HUES48 (cell line): ENCODE results near the gene LRRC8A.
"Not testable (repeated sequence)": the region's sequence is repeated elsewhere in the genome, so short reads cannot be mapped to it uniquely, and the experiment has no call there.

Experiments used
- H3K27ac ChIP-seq: one replicate; pipeline ENCODE4 v1.7.0; 2013; ENCODE audit warnings: low read depth, low read length, inconsistent platforms
- H3K27me3 ChIP-seq: 2 replicates; pipeline ENCODE4 v1.6.1; 2013; ENCODE audit warnings: mild to moderate bottlenecking, low read length; ENCODE audit not compliant: control insufficient read depth, insufficient read depth
- H3K36me3 ChIP-seq: 2 replicates; pipeline ENCODE4 v1.6.1; 2013; ENCODE audit warnings: low read length; ENCODE audit not compliant: control insufficient read depth, insufficient read depth
- H3K4me1 ChIP-seq: 2 replicates; pipeline ENCODE4 v1.6.1; 2013; ENCODE audit warnings: mild to moderate bottlenecking, low read length; ENCODE audit not compliant: control insufficient read depth, insufficient read depth
- H3K4me3 ChIP-seq: 2 replicates; pipeline ENCODE4 v1.5.1; 2013; ENCODE audit warnings: mild to moderate bottlenecking, low read depth, low read length
- H3K9ac ChIP-seq: 2 replicates; pipeline ENCODE4 v1.6.1; 2013; ENCODE audit warnings: mild to moderate bottlenecking, low read depth, low read length, moderate library complexity
- H3K9me3 ChIP-seq: 2 replicates; pipeline ENCODE4 v1.6.1; 2013; ENCODE audit warnings: low read length; ENCODE audit not compliant: control insufficient read depth, insufficient read depth

LRRC8A gene

DNA sequence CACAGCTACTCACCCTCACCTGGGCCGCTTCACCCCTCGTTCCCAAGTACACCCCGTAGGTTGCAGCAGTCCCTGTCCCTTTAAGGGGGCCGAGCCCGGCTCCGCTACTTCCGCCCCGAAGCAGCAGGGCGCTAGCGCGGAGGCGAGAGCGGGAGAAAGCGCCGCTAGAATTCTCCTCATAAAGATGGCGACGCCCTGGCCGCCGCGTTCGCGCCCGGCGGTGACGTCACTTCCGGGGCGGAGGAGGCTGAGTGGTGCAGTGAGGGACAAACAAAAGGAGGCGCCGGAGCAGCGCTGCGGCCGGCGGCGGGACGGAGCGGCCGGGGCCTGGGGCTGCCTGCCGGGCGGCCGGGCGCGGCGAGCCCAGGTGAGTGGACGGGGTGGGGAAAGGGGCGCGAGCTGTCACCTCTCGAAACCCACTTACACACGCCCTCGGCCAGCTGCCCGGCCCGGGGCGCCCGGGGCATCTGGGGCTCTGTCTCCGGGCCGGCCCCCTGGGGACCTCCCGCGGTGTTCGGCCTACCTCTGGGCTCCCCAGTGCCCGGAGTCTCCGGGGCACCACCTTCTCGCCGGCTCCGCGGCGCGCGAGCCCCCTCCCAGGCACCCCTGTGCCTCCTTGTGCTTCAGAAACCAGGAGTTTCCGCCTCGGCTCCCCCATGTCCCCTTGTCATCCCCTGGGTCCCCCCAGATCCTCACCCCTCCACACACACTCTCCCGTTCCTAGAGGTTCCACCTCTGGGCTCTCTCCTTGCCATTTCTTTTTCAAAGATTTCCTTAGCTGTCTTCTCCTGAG is at the start of gene LRRC8A, which contains the start of gene KYAT1:
LRRC8A (plus strand) TSS at position 250 of the 793 bp plus-strand sequence. CDS start 25,032 bp downstream, outside the sequence.
KYAT1 (minus strand) TSS at position 67 of the 793 bp plus-strand sequence. CDS start 36,545 bp downstream, outside the sequence.
- Histone ChIP-seq H3K9ac (peak within 1 kb of the TSS; percentile 86), H3K9me3 (no peaks in the 10 kb centered on the region), H3K4me1 (peaks cover 10% of the 10 kb centered on the region), H3K4me3 (peak within 1 kb of the TSS; percentile 92), H3K36me3 (peaks cover 30% of the 10 kb centered on the region), H3K27me3 (no peaks in the 10 kb centered on the region), H3K27ac (peak within 1 kb of the TSS; percentile 89)

DNA sequence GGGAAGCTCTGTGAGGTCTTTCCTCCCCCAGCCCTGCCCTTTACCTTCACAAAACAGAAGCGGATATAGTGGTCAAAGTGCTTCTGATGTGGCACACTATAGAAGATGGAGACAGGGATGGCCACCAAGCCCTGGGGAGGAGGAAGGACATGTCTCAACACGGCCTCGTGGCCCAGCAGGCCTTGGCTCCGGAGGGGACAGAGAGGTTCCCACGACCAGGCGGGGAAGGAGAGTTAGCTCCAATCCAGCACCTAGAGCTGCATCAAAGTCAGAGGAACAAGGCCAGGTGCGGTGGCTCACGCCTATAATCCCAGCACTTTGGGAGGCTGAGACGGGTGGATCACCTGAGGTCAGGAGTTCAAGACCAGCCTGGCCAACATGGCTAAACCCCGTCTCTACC is 48.2 kb upstream of the LRRC8A start:
- no peak overlapping the region for H3K9ac ChIP-seq
- H3K27me3 ChIP-seq: no peaks in the 10 kb centered on the region
- no peaks in the 10 kb centered on the region for H3K9me3 ChIP-seq
- no peak overlapping the region for H3K27ac ChIP-seq
- H3K36me3 ChIP-seq: peaks cover 36% of the 10 kb centered on the region
- peaks cover 3% of the 10 kb centered on the region; the same call in 1 of the 2 replicates for H3K4me1 ChIP-seq
- no peak overlapping the region for H3K4me3 ChIP-seq

DNA sequence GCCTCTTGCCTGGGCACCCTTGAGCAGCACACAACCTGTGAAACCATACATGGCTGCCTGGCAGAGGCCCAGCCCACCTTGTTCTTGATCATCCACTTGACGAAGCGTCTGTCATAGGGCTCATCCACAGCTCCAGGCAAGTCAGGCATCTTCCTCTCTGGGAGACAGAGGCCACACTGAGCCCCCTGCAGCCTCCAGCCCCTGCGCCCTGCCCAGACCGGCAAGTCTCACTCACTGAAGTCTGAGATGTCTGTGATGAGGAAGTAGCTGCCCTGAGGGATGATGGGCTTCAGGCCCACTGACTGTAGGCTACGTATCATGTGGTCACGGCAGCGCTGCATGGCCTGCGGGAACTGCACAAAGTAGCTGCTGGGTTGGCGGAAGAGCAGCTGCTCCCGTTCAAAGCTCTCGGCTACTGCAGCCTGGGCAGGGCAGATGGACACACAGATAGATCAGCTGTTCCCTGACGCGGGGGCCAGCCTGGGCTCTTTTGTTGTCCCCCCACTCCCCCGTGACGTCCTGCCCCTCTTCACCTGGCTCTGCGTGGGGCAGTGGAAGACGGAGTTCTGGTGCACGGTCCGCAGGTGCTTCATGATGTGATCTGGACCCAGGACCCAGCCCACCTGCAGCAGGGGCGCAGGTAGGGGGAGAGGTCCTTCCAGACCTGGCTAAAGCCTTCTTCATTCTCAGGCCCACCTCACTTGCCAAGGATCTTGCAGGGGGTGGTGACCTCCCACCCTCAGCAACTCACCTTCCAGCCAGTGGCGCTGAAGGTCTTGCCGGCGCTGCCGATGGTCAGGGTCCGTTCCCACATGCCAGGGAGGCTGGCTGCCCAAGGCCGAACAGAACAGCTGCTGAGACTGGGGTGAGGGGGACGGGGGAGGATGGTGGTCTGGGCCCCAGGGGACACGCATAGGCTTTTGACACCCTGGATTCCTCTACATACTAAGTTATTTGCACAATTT is 46.4 kb upstream of the LRRC8A start:
- H3K9ac ChIP-seq: no peak overlapping the region
- no peaks in the 10 kb centered on the region for H3K9me3 ChIP-seq
- peaks cover 36% of the 10 kb centered on the region for H3K36me3 ChIP-seq
- no peaks in the 10 kb centered on the region for H3K27me3 ChIP-seq
- no peaks in the 10 kb centered on the region for H3K4me1 ChIP-seq
- H3K27ac ChIP-seq: no peak overlapping the region
- H3K4me3 ChIP-seq: no peak overlapping the region

DNA sequence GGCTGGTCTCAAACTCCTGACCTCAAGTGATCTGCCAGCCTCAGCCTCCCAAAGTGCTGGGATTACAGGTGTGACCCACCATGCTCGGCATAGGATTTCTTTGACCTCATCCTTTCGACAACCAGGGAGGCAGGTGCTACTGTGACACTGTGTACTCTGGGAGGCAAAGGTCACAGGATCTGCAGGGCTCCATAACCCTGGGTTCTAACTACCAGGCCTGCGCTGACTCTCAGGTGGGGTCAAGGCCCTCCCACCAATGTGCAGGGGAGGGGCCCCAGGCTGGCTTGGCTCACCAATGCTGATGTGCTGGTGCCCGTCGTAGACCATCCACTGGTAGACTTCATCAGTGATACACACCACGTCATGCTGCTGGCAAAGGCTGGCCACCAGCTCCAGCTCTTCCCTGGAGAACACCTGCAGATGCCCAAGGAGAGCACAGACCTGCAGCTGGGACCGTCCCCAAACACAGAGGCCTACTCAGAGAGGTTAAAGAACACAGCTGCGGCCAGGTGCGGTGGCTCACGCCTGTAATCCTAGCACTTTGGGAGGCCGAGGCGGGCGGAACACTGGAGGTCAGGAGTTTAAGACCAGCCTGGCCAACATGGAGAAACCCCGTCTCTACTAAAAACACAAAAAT is 45.3 kb upstream of the LRRC8A start:
- Histone ChIP-seq H3K27me3 (no peaks in the 10 kb centered on the region), H3K9ac (no peak overlapping the region), H3K36me3 (peaks cover 36% of the 10 kb centered on the region), H3K4me1 (no peaks in the 10 kb centered on the region), H3K4me3 (no peak overlapping the region), H3K9me3 (no peaks in the 10 kb centered on the region), H3K27ac (no peak overlapping the region)

DNA sequence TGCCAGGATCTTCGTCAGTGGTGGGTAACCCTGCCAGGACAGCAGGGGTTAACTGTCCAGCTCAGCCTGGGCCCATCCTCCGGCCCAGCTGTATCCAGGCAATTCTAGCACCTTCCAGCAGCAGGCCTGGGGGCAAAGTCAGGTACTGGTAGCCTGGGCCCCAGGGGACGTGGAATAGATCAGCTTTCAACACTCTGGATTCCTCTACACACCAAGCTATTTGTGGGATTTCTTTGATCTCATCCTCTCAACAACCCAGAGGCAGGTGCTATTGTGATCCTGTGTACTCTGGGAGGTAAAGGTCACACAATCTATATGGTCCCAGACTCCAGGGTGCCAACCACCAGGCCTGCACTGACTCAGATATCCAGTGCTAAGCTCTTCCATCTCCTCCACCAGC is 43.6 kb upstream of the LRRC8A start:
- Histone ChIP-seq H3K4me3 (no peak overlapping the region), H3K9me3 (no peaks in the 10 kb centered on the region), H3K27ac (no peak overlapping the region), H3K9ac (no peak overlapping the region; the same call in 1 of the 2 replicates), H3K36me3 (peaks cover 36% of the 10 kb centered on the region), H3K27me3 (no peaks in the 10 kb centered on the region), H3K4me1 (no peaks in the 10 kb centered on the region)

DNA sequence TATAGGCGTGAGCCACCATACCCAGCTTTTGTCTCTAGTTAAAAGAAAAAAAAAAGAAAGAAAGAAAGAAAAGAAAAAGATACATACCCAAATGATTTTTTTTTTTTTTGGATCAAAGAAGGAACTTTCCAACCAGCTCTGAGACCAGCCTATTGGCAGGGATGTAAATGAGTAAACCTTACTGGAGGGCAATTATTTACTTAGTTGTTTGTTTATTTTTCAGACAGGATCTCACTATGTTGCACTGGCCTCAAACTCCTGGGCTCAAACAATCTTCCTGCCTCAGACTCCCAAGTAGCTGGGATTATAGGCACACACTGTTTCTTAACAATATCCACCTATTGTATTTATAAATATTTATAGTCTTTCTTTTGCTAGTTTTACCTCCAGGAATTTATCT is 41.4 kb upstream of the LRRC8A start:
- Histone ChIP-seq H3K27ac (no peak overlapping the region), H3K4me1 (no peaks in the 10 kb centered on the region), H3K36me3 (peaks cover 25% of the 10 kb centered on the region), H3K27me3 (no peaks in the 10 kb centered on the region), H3K4me3 (no peak overlapping the region), H3K9me3 (no peaks in the 10 kb centered on the region), H3K9ac (no peak overlapping the region)

DNA sequence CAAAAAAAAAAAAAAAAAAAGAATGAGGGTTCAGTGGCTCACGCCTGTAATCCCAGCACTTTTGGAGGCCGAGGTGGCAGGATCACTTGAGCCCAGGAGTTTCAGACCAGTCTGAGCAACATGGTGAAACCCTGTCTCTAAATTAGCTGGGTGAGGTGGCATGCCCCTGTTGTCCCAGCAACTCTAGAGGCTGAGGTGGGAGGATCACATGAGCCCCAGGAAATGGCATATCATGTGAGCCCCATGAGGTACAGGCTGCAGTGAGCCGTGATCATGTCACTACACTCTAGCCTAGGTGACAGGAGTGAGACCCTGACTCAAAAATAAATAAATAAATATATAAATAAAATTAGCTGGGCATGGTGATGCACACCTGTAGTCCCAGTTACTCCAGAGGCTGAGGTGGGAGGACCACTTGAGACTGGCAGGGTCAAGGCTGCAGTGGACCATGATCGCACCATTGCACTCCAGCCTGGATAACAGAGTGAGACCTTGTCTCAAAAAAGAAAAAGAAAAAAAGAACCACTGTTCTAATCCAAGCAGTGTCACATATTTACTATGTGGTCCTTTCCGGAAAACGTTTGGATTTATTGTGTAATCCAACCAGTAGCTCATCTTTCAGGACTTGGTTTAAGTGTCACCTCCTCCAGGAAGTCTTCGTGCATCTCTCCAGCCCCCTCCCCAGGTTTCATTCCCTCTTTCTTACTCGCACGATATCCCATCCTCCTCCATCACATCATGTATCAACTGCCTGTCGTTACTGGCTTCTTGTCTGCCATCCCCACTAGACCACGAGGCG is 40.0 kb upstream of the LRRC8A start:
- Histone ChIP-seq H3K4me1 (no peaks in the 10 kb centered on the region), H3K36me3 (peaks cover 18% of the 10 kb centered on the region), H3K27ac (no peak overlapping the region), H3K4me3 (no peak overlapping the region), H3K9me3 (no peaks in the 10 kb centered on the region), H3K9ac (no peak overlapping the region), H3K27me3 (no peaks in the 10 kb centered on the region)

DNA sequence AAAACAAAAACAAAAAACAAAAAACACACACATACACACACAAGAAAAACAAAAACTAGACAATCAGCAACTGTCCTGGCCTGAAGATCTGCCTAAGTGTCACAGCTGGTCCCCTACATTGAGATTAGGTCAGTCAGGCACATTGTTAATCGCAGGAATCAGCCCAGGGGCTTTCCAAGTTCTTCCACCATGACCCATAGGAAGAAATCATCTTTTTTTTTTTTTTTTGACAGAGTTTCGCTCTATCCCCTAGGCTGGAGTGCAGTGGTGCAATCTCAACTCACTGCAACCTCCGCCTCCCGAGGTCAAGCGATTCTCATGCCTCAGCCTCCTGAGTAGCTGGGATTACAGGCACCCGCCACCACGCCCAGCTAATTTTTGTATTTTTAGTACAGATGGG is 38.8 kb upstream of the LRRC8A start:
- H3K4me1 ChIP-seq, H3K27me3 ChIP-seq: not testable (repeated sequence)
- H3K36me3 ChIP-seq: peaks cover 12% of the 10 kb centered on the region

DNA sequence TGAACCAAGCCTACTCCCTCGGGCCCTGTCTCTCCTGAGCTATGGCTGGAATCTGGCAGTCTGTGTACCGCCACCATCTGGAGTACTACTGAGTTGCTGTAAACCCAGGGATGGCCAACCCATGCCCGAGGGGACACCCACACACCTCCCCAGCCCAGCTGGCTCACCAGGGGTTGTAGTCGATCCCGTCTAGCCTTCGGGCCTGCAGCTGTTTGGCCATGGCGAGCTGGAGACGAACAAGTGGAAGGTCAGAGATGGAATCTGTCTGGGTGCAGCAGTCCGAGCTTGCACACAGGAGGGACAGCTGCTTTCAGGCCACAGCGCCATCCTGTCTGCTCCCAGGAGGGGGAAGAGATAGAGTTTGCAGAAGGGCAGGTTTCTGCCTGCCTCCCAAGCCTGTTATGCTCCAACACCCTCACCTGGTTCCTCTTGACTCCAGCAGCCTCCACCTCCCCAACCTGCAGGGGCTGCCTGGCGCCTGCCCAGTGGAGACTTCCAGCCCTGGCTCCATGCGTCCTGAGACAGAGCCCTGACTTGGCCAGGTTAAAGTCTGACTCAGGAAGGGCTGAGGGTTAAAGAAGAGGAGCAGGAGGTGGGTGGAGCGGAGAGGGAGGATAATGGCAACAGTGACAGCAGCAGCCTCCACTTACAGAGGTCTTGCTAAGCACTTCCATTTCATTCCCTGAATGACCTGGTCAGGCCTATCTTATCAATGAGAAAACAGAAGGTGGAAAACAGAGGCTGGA is 36.6 kb upstream of the LRRC8A start:
- Histone ChIP-seq H3K36me3 (peaks cover 8% of the 10 kb centered on the region; the same call in 1 of the 2 replicates), H3K9me3 (no peaks in the 10 kb centered on the region), H3K27ac (no peak overlapping the region), H3K27me3 (no peaks in the 10 kb centered on the region), H3K4me3 (no peak overlapping the region), H3K4me1 (no peaks in the 10 kb centered on the region), H3K9ac (no peak overlapping the region)

More for the DNA sequence above, 38.8 kb upstream of the LRRC8A start:
- not testable (repeated sequence) for H3K4me3 ChIP-seq, H3K27ac ChIP-seq, H3K9ac ChIP-seq, H3K9me3 ChIP-seq
